Thoracic aorta (tissue), 2 donors: Measurements from ENCODE around the gene UBXN2A. TPM values are rescaled to one million over a fixed set of nuclear protein-coding genes. Genes with fewer than 3 reads are reported as not detected.

ENCODE experiments used
- ATAC-seq: fragments of 150-250 bp; one replicate; pipeline ENCODE4 v1.8.0; 2017; ENCODE audit warnings: low read depth; ENCODE audit not compliant: insufficient number of reproducible peaks, low FRiP score
- DNase-seq: peaks from one replicate; pipeline ENCODE4 v3.0.0-alpha.2; 2020; ENCODE audit warnings: low spot score
- H3K27ac ChIP-seq, 2 donors: fragments of 200-600 bp; sonication (generic); 1 replicate in 1 of 2; 2 replicates in 1 of 2; pipeline ENCODE4 v1.5.1; 2016; ENCODE audit warnings: mild to moderate bottlenecking in 2 of 2, moderate library complexity in 2 of 2
- H3K27me3 ChIP-seq: fragments of 200-600 bp; sonication (generic); replicated peaks from 2 replicates; pipeline ENCODE4 v1.6.0; 2016; ENCODE audit warnings: mild to moderate bottlenecking; ENCODE audit not compliant: insufficient read depth
- H3K36me3 ChIP-seq: fragments of 200-600 bp; sonication (generic); one replicate; pipeline ENCODE4 v1.5.1; 2016
- H3K4me1 ChIP-seq, 2 donors: fragments of 200-600 bp; sonication (generic); 1 replicate in 1 of 2; 2 replicates in 1 of 2; pipeline versions ENCODE4 v1.5.1 to v1.6.0; 2016; ENCODE audit warnings: low read depth in 2 of 2, mild to moderate bottlenecking in 1 of 2; ENCODE audit not compliant: control insufficient read depth in 1 of 2
- H3K4me3 ChIP-seq: fragments of 200-600 bp; sonication (generic); 2 replicates; pipeline ENCODE4 v1.5.1; 2016; ENCODE audit warnings: mild to moderate bottlenecking
- H3K9me3 ChIP-seq: fragments of 200-600 bp; sonication (generic); 2 replicates; pipeline ENCODE4 v1.5.1; 2016
- CTCF ChIP-seq: fragments of 200-600 bp; sonication (generic); IDR thresholded peaks from one replicate; pipeline ENCODE4 v1.5.1; 2019; ENCODE audit warnings: antibody characterized with exemption
- total RNA-seq, 2 donors: library from RNA; depleted of rRNA; stranded (reverse); fragments of >200 nt; gene quantifications; one replicate each; pipeline versions ENCODE4 v1.1.0 to v1.2.3, GENCODE V29; 2016

UBXN2A gene
- total RNA-seq, 2 donors from 2014 or later, result 6.1 to 18.8 TPM

- TF ChIP-seq CTCF, result no peak
- H3K27ac ChIP-seq, result peak overlapping the region; percentile 98 to 100
- no peaks in the 10 kb centered on the region for H3K9me3 ChIP-seq
- H3K4me1 ChIP-seq, result peaks cover 15 to 39% of the 10 kb centered on the region in 2 donors
- no peaks in the 10 kb centered on the region for H3K27me3 ChIP-seq
- DNase-seq (peak; percentile 4), ATAC-seq (peak; percentile 75)
- H3K36me3 ChIP-seq, result no peaks in the 10 kb centered on the region
- peak overlapping the region; percentile 98 for H3K4me3 ChIP-seq
Measured at GRCh38 chr2:23925702-23926289, 14.5 kb upstream of the UBXN2A start.

GRCh38 chr2:23926290-23926749 lies 13.9 kb upstream of the UBXN2A start:
- no peak for TF ChIP-seq CTCF
- Histone ChIP-seq H3K9me3 (no peaks in the 10 kb centered on the region), H3K36me3 (no peaks in the 10 kb centered on the region), H3K4me3 (peak overlapping the region; percentile 98), H3K27me3 (no peaks in the 10 kb centered on the region), H3K27ac (peak overlapping the region; percentile 98 to 100), H3K4me1 (peaks cover 15 to 39% of the 10 kb centered on the region in 2 donors)
- peak; percentile 11 for ATAC-seq
- peak; percentile 2 for DNase-seq

GRCh38 chr2:23926750-23927571 lies 13.3 kb upstream of the UBXN2A start, which contains the start of gene ATAD2B:
Gene ATAD2B, minus strand, starts transcription at chr2:23927123. Its CDS starts 353 bp downstream, at chr2:23926770.
- Histone ChIP-seq H3K27me3 (no peaks in the 10 kb centered on the region), H3K4me1 (peaks cover 15 to 39% of the 10 kb centered on the region in 2 donors), H3K27ac (peak within 1 kb of the TSS; percentile 98 to 100), H3K9me3 (no peaks in the 10 kb centered on the region), H3K36me3 (no peaks in the 10 kb centered on the region), H3K4me3 (peak within 1 kb of the TSS; percentile 98)
- peak; percentile 92 for ATAC-seq
- DNase-seq, result peak; percentile 43
- peak; percentile 83 for TF ChIP-seq CTCF

- Histone ChIP-seq H3K27me3 (no peaks in the 10 kb centered on the region), H3K27ac (no peak overlapping the region)
- ATAC-seq, result no peak
Measured at GRCh38 chr2:23934259-23934658, 6.0 kb upstream of the UBXN2A start.

More at GRCh38 chr2:23934259-23934658, 6.0 kb upstream of the UBXN2A start:
- H3K9me3 ChIP-seq, result no peaks in the 10 kb centered on the region
- no peaks in the 10 kb centered on the region for H3K36me3 ChIP-seq
- H3K4me3 ChIP-seq, result no peak overlapping the region
- peaks cover 0 to 9% of the 10 kb centered on the region in 2 donors for H3K4me1 ChIP-seq
- no peak for DNase-seq
- no peak for TF ChIP-seq CTCF
